HepG2 (cell line): ENCODE data around the gene CFAP90. TPM values are rescaled to one million over a fixed set of nuclear protein-coding genes. Genes with fewer than 3 reads are reported as not detected.

ENCODE experiments used
- BCL3 ChIP-seq: sonication (generic); formaldehyde crosslinking; IDR thresholded peaks from 2 replicates; pipeline ENCODE4 v1.5.1; 2020; ENCODE audit warnings: mild to moderate bottlenecking, missing genetic modification reagents, moderate library complexity
- HCFC1 ChIP-seq: fragments of 150-350 bp; IDR thresholded peaks from 2 replicates; pipeline ENCODE4 v1.6.1; 2014; ENCODE audit warnings: low read depth, low read length
- HDAC6 ChIP-seq: fragments of 200-600 bp; sonication (generic); IDR thresholded peaks from 2 replicates; pipeline ENCODE4 v1.7.0; 2017; ENCODE audit warnings: mild to moderate bottlenecking, antibody characterized with exemption, low read length, low read depth
- LCORL ChIP-seq, 2 experiments: fragments of 450-650 bp in 1 of 2; sonication (generic) in 1 of 2; formaldehyde crosslinking in 1 of 2; IDR thresholded peaks; 2 replicates each; pipeline versions ENCODE4 v1.5.0 to v1.6.1; 2017 to 2020; ENCODE audit warnings: antibody characterized with exemption in 1 of 2, missing genetic modification reagents in 1 of 2
- SRY ChIP-seq: sonication (generic); formaldehyde crosslinking; IDR thresholded peaks from 2 replicates; pipeline ENCODE4 v1.8.0; 2022; ENCODE audit warnings: mild to moderate bottlenecking, missing genetic modification reagents
- ZBTB4 ChIP-seq: sonication (generic); formaldehyde crosslinking; IDR thresholded peaks from 2 replicates; pipeline ENCODE4 v1.4.0; 2020; ENCODE audit warnings: missing genetic modification reagents, mild to moderate bottlenecking, borderline replicate concordance
- ZNF12 ChIP-seq: sonication (generic); formaldehyde crosslinking; IDR thresholded peaks from 2 replicates; pipeline ENCODE4 v1.5.0; 2020; ENCODE audit warnings: missing genetic modification reagents
- ZSCAN22 ChIP-seq: sonication (generic); formaldehyde crosslinking; IDR thresholded peaks from 2 replicates; pipeline ENCODE4 v1.4.0; 2020; ENCODE audit warnings: mild to moderate bottlenecking, missing genetic modification reagents
- polyA plus RNA-seq, 8 experiments: library from polyadenylated mRNA; depleted of rRNA in 3 of 8; stranded (reverse) in 7 of 8; unstranded in 1 of 8; fragments of >200 nt; fragmentation: Illumina TruSeq in 4 of 8; extraction: Trizol in 4 of 8; gene quantifications; 2 replicates each; pipeline versions ENCODE4 v1.2.1 to v1.2.3, GENCODE V29; 2011 to 2016; ENCODE audit warnings: low read depth in 4 of 8, missing spikeins in 1 of 8, mixed read lengths in 1 of 8; ENCODE audit not compliant: insufficient read depth in 1 of 8
- total RNA-seq, 5 experiments: library from RNA; depleted of rRNA; stranded (reverse); fragments of >200 nt; fragmentation: Illumina TruSeq; extraction: Trizol; gene quantifications; 2 replicates each; pipeline ENCODE4 v1.2.3, GENCODE V29; 2016; ENCODE audit warnings: low read depth in 1 of 5

Gene CFAP90
- total and polyA plus RNA-seq, 2 of the 13 experiments (the other 11 are each of a cell fraction or from before 2014, with no cell fraction given), result 0.11 TPM; not detected in 1

GRCh38 chr5:7866196-7866595, 15.3 kb upstream of the CFAP90 start (continued):
- TF ChIP-seq BCL3 (CRISPR knock-in tag), result no peak
- TF ChIP-seq SRY (CRISPR knock-in tag), result no peak
- no peak for TF ChIP-seq ZBTB4 (CRISPR knock-in tag)
- TF ChIP-seq ZSCAN22 (CRISPR knock-in tag), result no peak
- no peak for TF ChIP-seq HDAC6
- no peak for TF ChIP-seq LCORL (IDR thresholded peaks at IDR 0.05)
- no peak for TF ChIP-seq LCORL (CRISPR knock-in tag; IDR thresholded peaks at IDR 0.05)
- TF ChIP-seq HCFC1, result no peak
- no peak for TF ChIP-seq ZNF12
